ENCODE results near the gene CRYBB1.

CRYBB1 gene

DNA sequence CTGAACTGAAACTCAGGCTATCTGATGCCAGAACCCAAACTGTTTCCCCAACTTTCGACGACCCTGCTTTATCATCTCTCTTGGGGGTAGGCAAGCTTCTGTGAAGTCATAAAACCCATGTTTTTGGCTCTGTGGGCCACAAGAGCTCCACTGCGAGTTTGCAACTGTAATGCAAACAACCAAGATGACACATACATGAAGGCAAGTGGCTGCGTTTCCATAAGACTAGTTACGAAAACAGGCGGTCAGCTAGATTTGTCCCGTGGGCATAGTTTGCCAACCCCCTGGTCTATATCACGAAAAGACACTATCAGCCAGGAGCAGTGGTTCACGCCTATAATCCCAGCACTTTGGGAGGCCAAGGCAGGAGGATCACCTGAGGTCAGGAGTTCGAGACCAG lies 65.4 kb downstream of the CRYBB1 start:
- DNase-seq (ENCODE audit: low spot score), result no peak

DNA sequence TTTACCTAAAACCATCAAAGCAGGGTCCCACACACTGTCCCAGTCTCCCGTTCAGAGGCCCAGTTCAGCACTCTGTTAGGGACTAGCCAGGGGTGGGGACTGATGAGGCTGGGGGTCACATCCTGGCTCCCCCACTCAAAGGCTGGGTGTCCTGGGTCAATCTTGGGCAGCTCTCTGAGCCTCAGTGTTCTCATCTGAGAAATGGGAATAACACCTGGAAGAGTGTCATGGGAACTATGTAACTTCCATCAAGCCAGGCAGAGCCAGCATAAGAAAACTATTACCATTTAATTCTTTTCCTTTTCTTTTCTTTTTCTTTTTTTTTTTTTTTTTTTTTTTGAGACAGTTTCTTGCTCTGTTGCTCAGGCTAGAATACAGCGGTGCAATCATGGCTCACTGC lies 66.3 kb downstream of the CRYBB1 start:
- no peak for DNase-seq (ENCODE audit: low spot score)

DNA sequence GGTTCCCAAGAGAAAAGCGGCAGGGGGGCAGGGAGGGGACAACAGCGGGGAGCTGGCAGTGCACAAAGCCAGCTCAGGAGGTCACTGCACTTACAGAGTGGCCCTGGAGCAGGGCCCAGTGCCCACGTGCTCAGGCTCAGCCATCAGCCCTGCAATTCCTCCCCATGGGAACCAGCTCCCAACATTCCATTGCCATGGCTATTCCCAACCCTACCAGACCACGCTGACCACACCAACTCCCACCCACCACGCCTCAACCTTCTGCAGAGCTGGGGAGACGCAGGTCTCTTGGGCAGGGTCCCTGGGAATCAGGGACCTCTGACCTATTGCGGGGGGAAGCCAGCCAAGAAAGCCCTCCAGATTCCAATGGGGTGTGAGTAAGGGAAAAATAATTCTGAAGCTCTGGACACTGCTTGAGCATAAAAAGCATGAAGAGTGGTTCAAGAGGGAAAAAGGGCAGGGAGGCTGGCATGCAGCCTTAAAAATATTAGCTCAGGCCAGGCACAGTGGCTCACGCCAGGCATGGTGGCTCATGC lies 67.3 kb downstream of the CRYBB1 start:
- no peak for DNase-seq (ENCODE audit: low spot score)

DNA sequence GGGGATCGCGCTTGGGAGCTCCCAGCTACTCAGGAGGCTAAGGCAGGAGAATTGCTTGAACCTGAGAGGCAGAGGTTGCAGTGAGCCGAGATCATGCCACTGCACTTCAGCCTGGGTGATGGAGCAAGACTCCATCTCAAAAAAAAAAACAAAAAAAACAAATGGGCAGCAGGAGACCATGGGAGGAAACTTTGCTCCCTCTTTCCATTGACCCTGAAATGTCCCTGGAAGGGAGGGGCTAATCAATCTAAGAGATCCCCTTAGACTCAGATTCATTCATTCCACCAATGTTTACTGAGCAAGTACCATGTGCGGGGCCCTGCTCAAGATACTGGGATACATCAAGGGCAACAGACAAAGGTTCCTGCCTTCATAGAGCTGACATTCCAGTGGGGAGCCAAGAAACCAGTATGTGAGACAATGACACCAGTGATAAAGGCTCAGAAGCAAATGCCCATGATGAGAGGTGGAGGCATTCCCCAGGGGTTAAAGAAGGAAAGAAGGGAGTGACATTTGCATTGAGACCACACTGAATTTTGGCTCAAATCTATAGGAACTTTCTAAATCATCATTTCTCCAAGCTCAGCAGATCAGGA lies 67.8 kb downstream of the CRYBB1 start:
- DNase-seq (ENCODE audit: low spot score), result no peak

Data from germinal center (tissue), 1 donor.